ENCODE data around the gene XXYLT1.
"Not testable (repeated sequence)": the region's sequence is repeated elsewhere in the genome, so short reads cannot be mapped to it uniquely, and the experiment has no call there.

The XXYLT1 gene

DNA sequence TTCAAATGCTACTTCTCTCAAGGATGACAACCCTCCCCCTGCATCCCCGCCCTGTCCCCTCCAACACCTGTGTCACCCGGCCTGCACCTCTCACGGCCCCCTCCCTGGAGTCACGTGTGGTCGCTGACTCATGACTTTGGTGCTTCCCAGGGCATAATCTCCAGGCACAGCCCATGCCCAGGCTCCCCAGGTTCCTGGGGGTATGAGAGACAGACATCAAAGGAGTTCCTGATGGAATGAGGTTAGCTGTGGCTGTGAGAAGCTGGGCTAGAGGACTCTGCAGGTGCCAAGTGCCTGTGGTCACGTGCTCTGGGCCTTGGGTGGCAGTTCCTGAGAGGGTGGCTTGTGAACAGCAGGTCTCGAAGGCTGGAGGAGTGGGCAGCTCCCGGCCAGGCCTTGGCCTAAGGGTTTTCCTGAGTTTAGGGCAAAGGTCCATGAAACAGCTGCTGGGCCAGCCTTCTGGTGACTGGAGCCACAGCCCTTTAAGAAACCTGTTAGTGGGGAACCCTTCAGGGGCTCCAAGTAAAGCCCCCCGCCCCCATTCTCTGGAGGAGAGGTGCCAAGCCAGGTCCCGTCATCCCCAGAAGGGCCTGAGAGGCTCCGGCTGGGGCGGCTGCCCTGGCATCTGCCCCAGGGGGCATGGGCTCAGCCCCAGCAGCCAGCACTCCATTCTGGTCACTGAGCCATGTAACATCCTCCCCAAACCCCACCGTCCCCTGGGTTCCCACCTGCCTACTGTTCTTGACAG lies 230.0 kb downstream of the XXYLT1 start:
- TF ChIP-seq, protein P1, sequence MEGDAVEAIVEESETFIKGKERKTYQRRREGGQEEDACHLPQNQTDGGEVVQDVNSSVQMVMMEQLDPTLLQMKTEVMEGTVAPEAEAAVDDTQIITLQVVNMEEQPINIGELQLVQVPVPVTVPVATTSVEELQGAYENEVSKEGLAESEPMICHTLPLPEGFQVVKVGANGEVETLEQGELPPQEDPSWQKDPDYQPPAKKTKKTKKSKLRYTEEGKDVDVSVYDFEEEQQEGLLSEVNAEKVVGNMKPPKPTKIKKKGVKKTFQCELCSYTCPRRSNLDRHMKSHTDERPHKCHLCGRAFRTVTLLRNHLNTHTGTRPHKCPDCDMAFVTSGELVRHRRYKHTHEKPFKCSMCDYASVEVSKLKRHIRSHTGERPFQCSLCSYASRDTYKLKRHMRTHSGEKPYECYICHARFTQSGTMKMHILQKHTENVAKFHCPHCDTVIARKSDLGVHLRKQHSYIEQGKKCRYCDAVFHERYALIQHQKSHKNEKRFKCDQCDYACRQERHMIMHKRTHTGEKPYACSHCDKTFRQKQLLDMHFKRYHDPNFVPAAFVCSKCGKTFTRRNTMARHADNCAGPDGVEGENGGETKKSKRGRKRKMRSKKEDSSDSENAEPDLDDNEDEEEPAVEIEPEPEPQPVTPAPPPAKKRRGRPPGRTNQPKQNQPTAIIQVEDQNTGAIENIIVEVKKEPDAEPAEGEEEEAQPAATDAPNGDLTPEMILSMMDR (IDR thresholded peaks at IDR 0.05; ENCODE audit: low read depth, low read length, missing control alignments), result no peak
- no peak overlapping the region for H3K4me3 ChIP-seq (replicated peaks; ENCODE audit: low read depth, low read length)
- no peak for DNase-seq (ENCODE audit: extremely low read depth, low read depth)

DNA sequence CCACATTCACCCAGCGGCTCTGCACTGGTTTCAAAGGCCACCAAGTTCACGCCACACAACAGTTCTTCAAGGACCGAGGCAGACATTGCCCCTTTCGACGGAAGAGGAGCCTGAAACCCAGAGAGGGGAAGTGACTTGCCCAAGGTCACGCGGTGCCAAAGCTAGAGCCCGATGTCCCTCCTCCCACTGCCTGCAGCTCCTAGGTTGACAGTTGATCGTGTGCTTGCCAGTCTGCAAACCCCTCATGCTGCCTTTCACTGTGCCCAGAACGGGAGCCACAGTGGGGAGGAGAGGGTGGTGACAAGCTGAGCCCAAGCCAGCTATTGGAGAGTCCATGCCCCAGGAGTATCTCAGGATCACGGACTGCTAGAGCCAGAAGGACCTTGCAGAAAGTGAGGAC lies 230.9 kb downstream of the XXYLT1 start:
- DNase-seq (ENCODE audit: extremely low read depth, low read depth), result no peak
- TF ChIP-seq, protein P1 (IDR thresholded peaks at IDR 0.05; ENCODE audit: low read depth, low read length, missing control alignments), result no peak
- H3K4me3 ChIP-seq (replicated peaks; ENCODE audit: low read depth, low read length), result no peak overlapping the region

DNA sequence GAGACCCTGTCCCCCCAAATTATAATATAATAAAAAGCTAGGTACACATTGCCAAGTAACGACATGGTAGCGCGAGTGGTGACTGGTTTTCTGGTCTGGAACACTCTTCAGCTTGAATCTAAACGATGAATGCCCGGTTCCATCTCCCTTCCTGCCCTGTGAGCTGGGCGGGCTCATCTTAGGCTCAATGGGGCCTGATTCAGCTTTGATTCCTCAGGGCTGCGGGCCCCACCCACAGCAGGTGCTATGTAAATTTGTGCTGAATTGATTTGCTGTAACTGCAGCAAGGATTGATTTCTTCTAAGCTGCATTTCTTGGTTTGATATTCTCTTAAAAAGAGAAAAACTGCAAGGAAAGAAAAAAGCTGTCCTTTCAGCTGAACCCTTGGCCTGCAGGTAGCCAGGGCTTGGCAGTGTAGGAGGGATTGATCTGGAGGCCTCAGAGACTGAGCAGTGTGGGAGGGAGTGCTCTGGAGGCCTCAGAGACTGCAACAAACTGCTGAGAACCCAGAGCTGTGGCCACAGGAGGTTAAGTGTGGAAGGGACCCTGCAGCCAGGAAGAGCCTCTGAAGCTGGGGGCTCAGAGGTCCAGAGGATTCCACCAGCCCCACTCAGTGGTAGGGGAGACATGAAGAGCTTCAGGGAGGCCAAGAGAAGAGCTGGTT lies 231.6 kb downstream of the XXYLT1 start:
- H3K4me3 ChIP-seq (replicated peaks; ENCODE audit: low read depth, low read length), result no peak overlapping the region
- no peak for DNase-seq (ENCODE audit: extremely low read depth, low read depth)
- TF ChIP-seq, protein P1 (IDR thresholded peaks at IDR 0.05; ENCODE audit: low read depth, low read length, missing control alignments), result no peak

DNA sequence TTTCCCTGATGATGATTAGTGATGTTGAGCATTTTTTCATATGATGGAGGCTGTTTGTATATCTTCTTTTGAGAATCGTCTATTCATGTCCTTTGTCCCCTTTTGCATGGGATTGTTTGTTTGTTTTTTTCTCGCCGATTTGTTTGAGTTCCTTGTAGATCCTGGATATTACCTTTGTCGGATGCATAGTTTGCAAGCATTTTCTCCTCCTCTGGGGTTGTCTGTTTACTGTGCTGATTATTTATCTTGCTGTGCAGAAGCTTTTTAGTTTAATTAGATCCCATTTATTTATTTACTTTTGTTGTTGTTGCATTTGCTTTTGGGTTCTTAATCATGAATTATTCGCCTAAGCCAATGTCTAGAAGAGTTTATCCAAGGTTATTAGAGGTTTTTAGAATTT lies 232.8 kb downstream of the XXYLT1 start:
- no peak for DNase-seq (ENCODE audit: extremely low read depth, low read depth)
- TF ChIP-seq, protein P1 (IDR thresholded peaks at IDR 0.05; ENCODE audit: low read depth, low read length, missing control alignments), result no peak
- no peak overlapping the region for H3K4me3 ChIP-seq (replicated peaks; ENCODE audit: low read depth, low read length)

DNA sequence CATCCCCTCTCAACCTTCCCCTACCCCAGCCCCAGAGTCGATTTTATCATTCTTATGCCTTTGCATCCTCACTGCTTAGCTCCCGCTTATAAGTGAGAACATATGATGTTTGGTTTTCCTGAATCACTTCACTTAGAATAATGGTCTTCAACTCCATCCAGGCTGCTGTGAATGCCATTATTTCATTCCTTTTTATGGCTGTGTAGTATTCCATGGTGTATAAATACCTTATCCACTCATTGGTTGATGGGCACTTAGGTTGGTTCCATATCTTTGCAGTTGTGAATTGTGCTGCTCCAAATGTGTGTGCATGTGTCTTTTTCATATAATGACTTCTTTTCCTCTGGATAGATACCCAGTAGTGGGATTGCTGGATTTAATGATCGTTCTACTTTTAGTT lies 233.4 kb downstream of the XXYLT1 start:
- not testable (repeated sequence) for H3K4me3 ChIP-seq (replicated peaks; ENCODE audit: low read depth, low read length); DNase-seq (ENCODE audit: extremely low read depth, low read depth)

DNA sequence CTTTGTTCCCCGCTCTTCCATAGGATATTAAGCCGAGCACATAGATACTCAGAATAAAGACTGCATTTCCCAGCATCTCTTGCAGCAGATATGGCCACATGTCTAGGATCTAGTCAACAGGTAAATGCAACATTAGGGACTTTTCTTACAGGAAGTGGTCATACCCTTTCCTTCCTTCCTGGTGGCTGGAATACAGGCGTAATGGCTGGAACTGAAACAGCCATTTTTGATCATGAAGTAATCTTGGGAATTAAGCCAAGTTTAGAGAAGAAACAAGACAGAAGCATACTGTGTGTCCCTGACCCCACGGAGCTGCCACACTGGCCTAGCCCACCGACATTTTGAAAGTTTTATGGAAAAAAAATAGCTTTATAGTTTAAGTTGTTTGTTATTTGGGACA lies 234.0 kb downstream of the XXYLT1 start:
- TF ChIP-seq, protein P1 (IDR thresholded peaks at IDR 0.05; ENCODE audit: low read depth, low read length, missing control alignments), result no peak

DNA sequence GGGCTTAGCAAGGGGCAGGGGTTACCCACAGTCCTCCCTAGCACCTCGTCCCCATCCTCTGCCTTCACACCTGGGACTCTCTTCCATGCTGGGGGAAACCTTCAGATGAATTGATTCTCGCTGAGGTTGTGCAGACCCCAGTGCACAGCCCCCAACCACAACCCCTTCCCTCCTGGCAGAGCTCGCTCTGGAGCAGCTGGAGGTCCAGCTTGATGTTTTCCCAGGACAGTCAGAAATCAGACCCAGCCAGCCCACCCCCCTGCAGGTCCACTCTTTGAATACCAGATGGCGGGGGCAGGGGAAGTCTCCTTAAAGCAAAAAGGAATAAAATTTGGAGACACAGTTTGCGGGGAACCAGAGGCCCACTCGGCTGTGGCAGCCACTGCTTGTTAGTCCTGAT lies 234.4 kb downstream of the XXYLT1 start:
- TF ChIP-seq, protein P1 (IDR thresholded peaks at IDR 0.05; ENCODE audit: low read depth, low read length, missing control alignments), result no peak
- H3K4me3 ChIP-seq (replicated peaks; ENCODE audit: low read depth, low read length), result no peak overlapping the region
- no peak for DNase-seq (ENCODE audit: extremely low read depth, low read depth)

More for the DNA sequence above, 234.0 kb downstream of the XXYLT1 start:
- no peak for DNase-seq (ENCODE audit: extremely low read depth, low read depth)
- no peak overlapping the region for H3K4me3 ChIP-seq (replicated peaks; ENCODE audit: low read depth, low read length)

Data from HFF-Myc (cell line).